ENCODE results near the gene CAMTA1.

Gene CAMTA1

GRCh38 chr1:6962478-6962995 is 177.3 kb downstream of the CAMTA1 start (continued):
- TF ChIP-seq ZNF623 (tag by site-specific recombination; IDR thresholded peaks at IDR 0.05), result no peak
- TF ChIP-seq GLIS1 (tag by site-specific recombination; IDR thresholded peaks at IDR 0.05), result no peak
- no peak for TF ChIP-seq YY1 (tag by site-specific recombination; IDR thresholded peaks at IDR 0.05)
- TF ChIP-seq ZNF24 (tag by site-specific recombination; IDR thresholded peaks at IDR 0.05), result no peak
- no peak for TF ChIP-seq WT1 (tag by site-specific recombination; IDR thresholded peaks at IDR 0.05)
- TF ChIP-seq, protein P1, sequence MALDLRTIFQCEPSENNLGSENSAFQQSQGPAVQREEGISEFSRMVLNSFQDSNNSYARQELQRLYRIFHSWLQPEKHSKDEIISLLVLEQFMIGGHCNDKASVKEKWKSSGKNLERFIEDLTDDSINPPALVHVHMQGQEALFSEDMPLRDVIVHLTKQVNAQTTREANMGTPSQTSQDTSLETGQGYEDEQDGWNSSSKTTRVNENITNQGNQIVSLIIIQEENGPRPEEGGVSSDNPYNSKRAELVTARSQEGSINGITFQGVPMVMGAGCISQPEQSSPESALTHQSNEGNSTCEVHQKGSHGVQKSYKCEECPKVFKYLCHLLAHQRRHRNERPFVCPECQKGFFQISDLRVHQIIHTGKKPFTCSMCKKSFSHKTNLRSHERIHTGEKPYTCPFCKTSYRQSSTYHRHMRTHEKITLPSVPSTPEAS (tag by site-specific recombination; IDR thresholded peaks at IDR 0.05), result no peak
- TF ChIP-seq ZNF561 (tag by site-specific recombination; IDR thresholded peaks at IDR 0.05; ENCODE audit: borderline replicate concordance), result no peak
- TF ChIP-seq ZNF416 (tag by site-specific recombination; IDR thresholded peaks at IDR 0.05), result no peak
- TF ChIP-seq ZNF654 (tag by site-specific recombination; IDR thresholded peaks at IDR 0.05; ENCODE audit: low read depth), result no peak
- TF ChIP-seq ZNF600 (tag by site-specific recombination; IDR thresholded peaks at IDR 0.05), result no peak
- TF ChIP-seq IKZF3 (tag by site-specific recombination; IDR thresholded peaks at IDR 0.05), result no peak
- TF ChIP-seq HOXA7 (CRISPR knock-in tag; IDR thresholded peaks at IDR 0.05; ENCODE audit: borderline replicate concordance), result no peak
- no peak for TF ChIP-seq ZNF629 (tag by site-specific recombination; IDR thresholded peaks at IDR 0.05)
- TF ChIP-seq ZBTB11 (tag by site-specific recombination; conservative IDR thresholded peaks at IDR 0.05; ENCODE audit: low read depth), result no peak
- TF ChIP-seq ZNF768 (tag by site-specific recombination; IDR thresholded peaks at IDR 0.05), result no peak
- no peak for TF ChIP-seq ZNF169 (tag by site-specific recombination; IDR thresholded peaks at IDR 0.05)
- no peak for TF ChIP-seq RBAK (tag by site-specific recombination; IDR thresholded peaks at IDR 0.05)
- TF ChIP-seq ZNF335 (tag by site-specific recombination; conservative IDR thresholded peaks at IDR 0.05), result no peak; the same call in 1 of the 2 replicates
- no peak; the same call in 1 of the 2 replicates for TF ChIP-seq BCL11B (tag by site-specific recombination; IDR thresholded peaks at IDR 0.05; ENCODE audit: low read depth)
- no peak for TF ChIP-seq ZBTB8A (tag by site-specific recombination; IDR thresholded peaks at IDR 0.05)
- TF ChIP-seq, protein P2, sequence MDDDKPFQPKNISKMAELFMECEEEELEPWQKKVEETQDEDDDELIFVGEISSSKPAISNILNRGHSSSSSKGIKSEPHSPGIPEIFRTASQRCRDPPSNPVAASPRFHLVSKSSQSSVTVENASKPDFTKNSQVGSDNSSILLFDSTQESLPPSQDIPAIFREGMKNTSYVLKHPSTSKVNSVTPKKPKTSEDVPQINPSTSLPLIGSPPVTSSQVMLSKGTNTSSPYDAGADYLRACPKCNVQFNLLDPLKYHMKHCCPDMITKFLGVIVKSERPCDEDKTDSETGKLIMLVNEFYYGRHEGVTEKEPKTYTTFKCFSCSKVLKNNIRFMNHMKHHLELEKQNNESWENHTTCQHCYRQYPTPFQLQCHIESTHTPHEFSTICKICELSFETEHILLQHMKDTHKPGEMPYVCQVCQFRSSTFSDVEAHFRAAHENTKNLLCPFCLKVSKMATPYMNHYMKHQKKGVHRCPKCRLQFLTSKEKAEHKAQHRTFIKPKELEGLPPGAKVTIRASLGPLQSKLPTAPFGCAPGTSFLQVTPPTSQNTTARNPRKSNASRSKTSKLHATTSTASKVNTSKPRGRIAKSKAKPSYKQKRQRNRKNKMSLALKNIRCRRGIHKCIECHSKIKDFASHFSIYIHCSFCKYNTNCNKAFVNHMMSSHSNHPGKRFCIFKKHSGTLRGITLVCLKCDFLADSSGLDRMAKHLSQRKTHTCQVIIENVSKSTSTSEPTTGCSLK (tag by site-specific recombination; IDR thresholded peaks at IDR 0.05), result no peak
- TF ChIP-seq ZNF658 (tag by site-specific recombination; IDR thresholded peaks at IDR 0.05), result no peak
- no peak for TF ChIP-seq GLIS2 (tag by site-specific recombination; IDR thresholded peaks at IDR 0.05)
- no peak for TF ChIP-seq YY2 (tag by site-specific recombination; IDR thresholded peaks at IDR 0.05)
- TF ChIP-seq, protein P3, sequence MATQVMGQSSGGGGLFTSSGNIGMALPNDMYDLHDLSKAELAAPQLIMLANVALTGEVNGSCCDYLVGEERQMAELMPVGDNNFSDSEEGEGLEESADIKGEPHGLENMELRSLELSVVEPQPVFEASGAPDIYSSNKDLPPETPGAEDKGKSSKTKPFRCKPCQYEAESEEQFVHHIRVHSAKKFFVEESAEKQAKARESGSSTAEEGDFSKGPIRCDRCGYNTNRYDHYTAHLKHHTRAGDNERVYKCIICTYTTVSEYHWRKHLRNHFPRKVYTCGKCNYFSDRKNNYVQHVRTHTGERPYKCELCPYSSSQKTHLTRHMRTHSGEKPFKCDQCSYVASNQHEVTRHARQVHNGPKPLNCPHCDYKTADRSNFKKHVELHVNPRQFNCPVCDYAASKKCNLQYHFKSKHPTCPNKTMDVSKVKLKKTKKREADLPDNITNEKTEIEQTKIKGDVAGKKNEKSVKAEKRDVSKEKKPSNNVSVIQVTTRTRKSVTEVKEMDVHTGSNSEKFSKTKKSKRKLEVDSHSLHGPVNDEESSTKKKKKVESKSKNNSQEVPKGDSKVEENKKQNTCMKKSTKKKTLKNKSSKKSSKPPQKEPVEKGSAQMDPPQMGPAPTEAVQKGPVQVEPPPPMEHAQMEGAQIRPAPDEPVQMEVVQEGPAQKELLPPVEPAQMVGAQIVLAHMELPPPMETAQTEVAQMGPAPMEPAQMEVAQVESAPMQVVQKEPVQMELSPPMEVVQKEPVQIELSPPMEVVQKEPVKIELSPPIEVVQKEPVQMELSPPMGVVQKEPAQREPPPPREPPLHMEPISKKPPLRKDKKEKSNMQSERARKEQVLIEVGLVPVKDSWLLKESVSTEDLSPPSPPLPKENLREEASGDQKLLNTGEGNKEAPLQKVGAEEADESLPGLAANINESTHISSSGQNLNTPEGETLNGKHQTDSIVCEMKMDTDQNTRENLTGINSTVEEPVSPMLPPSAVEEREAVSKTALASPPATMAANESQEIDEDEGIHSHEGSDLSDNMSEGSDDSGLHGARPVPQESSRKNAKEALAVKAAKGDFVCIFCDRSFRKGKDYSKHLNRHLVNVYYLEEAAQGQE (tag by site-specific recombination; IDR thresholded peaks at IDR 0.05), result no peak
- TF ChIP-seq ZNF514 (tag by site-specific recombination; IDR thresholded peaks at IDR 0.05), result no peak
- no peak for TF ChIP-seq ZNF544 (tag by site-specific recombination; IDR thresholded peaks at IDR 0.05)
- TF ChIP-seq SP2 (tag by site-specific recombination; IDR thresholded peaks at IDR 0.05), result no peak
- TF ChIP-seq OVOL3 (tag by site-specific recombination; IDR thresholded peaks at IDR 0.05), result no peak
- TF ChIP-seq ZNF555 (tag by site-specific recombination; conservative IDR thresholded peaks at IDR 0.05), result no peak
- no peak for TF ChIP-seq ZNF792 (tag by site-specific recombination; IDR thresholded peaks at IDR 0.05)
- TF ChIP-seq ZNF513 (tag by site-specific recombination; IDR thresholded peaks at IDR 0.05), result no peak

Measured in HEK293 (cell line).